Immature natural killer cell (primary cell): Measurements from ENCODE around the gene EEF1E1. TPM values are rescaled to one million over a fixed set of nuclear protein-coding genes. Genes with fewer than 3 reads are reported as not detected.
"Not testable (repeated sequence)": the region's sequence is repeated elsewhere in the genome, so short reads cannot be mapped to it uniquely, and the experiment has no call there.

ENCODE experiments used
- DNase-seq, 3 donors: peaks; one replicate each; pipeline ENCODE4 v3.0.0; 2022; ENCODE audit warnings: mixed read lengths in 1 of 3
- H3K27ac Mint-ChIP-seq, 6 donors: one replicate each; pipeline ENCODE4 v1.8.0; 2020; ENCODE audit warnings: mixed read lengths in 6 of 6, mild to moderate bottlenecking in 5 of 6, inconsistent platforms in 4 of 6, moderate library complexity in 3 of 6
- H3K27me3 Mint-ChIP-seq, 3 donors: one replicate each; pipeline ENCODE4 v1.8.0; 2020 to 2021; ENCODE audit warnings: low read depth in 3 of 3, mild to moderate bottlenecking in 3 of 3, mixed read lengths in 3 of 3, moderate library complexity in 3 of 3, inconsistent platforms in 1 of 3
- H3K36me3 Mint-ChIP-seq, 3 donors: one replicate each; pipeline ENCODE4 v1.8.0; 2020; ENCODE audit warnings: mixed read lengths in 3 of 3, inconsistent platforms in 2 of 3, mild to moderate bottlenecking in 2 of 3
- H3K4me1 Mint-ChIP-seq, 2 donors: one replicate each; pipeline ENCODE4 v1.8.0; 2020; ENCODE audit warnings: inconsistent platforms in 2 of 2, mild to moderate bottlenecking in 2 of 2, mixed read lengths in 2 of 2, moderate library complexity in 1 of 2
- H3K4me3 Mint-ChIP-seq, 5 donors: one replicate each; pipeline ENCODE4 v1.8.0; 2020; ENCODE audit warnings: mild to moderate bottlenecking in 5 of 5, mixed read lengths in 5 of 5, inconsistent platforms in 3 of 5, moderate library complexity in 3 of 5
- H3K9me3 Mint-ChIP-seq, 6 donors: one replicate each; pipeline ENCODE4 v1.8.0; 2020; ENCODE audit warnings: mild to moderate bottlenecking in 6 of 6, mixed read lengths in 6 of 6, inconsistent platforms in 4 of 6, moderate library complexity in 3 of 6
- polyA plus RNA-seq, 3 donors: library from polyadenylated mRNA; unstranded; fragments of 300-500 nt; fragmentation: Illumina TruSeq; gene quantifications; one replicate each; pipeline ENCODE4 v1.2.3, GENCODE V29; 2021

The EEF1E1 gene
- polyA plus RNA-seq, 3 donors from 2014 or later: 34.2 to 94.0 (median 40.7) TPM

- peaks cover 32 to 56% (median 38%) of the 10 kb centered on the region in 3 donors for H3K36me3 Mint-ChIP-seq
- H3K4me3 Mint-ChIP-seq: no peak overlapping the region
- peaks cover 0 to 5% (median 0%) of the 10 kb centered on the region in 6 donors for H3K9me3 Mint-ChIP-seq
- peaks cover 8 to 23% of the 10 kb centered on the region in 2 donors for H3K4me1 Mint-ChIP-seq
- H3K27ac Mint-ChIP-seq: no peak overlapping the region
- H3K27me3 Mint-ChIP-seq: no peaks in the 10 kb centered on the region
- DNase-seq: no peak
These were observed 60.3 kb downstream of the EEF1E1 start for GRCh38 chr6:8041913-8042583.

- peaks cover 41 to 62% of the 10 kb centered on the region in 2 donors for H3K4me1 Mint-ChIP-seq
- not testable (repeated sequence) for H3K27me3 Mint-ChIP-seq, H3K9me3 Mint-ChIP-seq, H3K27ac Mint-ChIP-seq, H3K4me3 Mint-ChIP-seq, DNase-seq
- H3K36me3 Mint-ChIP-seq: peaks cover 19 to 24% (median 22%) of the 10 kb centered on the region in 3 donors
These were observed 68.2 kb downstream of the EEF1E1 start for GRCh38 chr6:8034107-8034506.

GRCh38 chr6:8030920-8031319, 71.4 kb downstream of the EEF1E1 start:
- Mint-ChIP-seq H3K4me1 (peaks cover 33 to 54% of the 10 kb centered on the region in 2 donors), H3K36me3 (peaks cover 9 to 22% (median 20%) of the 10 kb centered on the region in 3 donors), H3K27ac (no peak overlapping the region), H3K9me3 (peaks cover 0 to 4% (median 0%) of the 10 kb centered on the region in 6 donors), H3K4me3 (no peak overlapping the region), H3K27me3 (peaks cover 0 to 2% (median 0%) of the 10 kb centered on the region in 3 donors)
- DNase-seq: no peak

Other genes with a start within 250 kb of the EEF1E1 start
- 10 to 100 TPM; 16.4 to 25.4 (median 24.3) TPM for gene TXNDC5, start 191.8 kb downstream of the EEF1E1 start, polyA plus RNA-seq
- 10 to 100 TPM; 23.6 to 42.9 (median 29.7) TPM for gene BLOC1S5, start 38.2 kb downstream of the EEF1E1 start, polyA plus RNA-seq